ENCODE measurements around the gene PPP1R14D. TPM values are rescaled to one million over a fixed set of nuclear protein-coding genes. Genes with fewer than 3 reads are reported as not detected.
"Not testable (repeated sequence)": the region's sequence is repeated elsewhere in the genome, so short reads cannot be mapped to it uniquely, and the experiment has no call there.

Gene PPP1R14D
- total and polyA plus RNA-seq, 2 of the 8 experiments (the other 6 are each of a cell fraction or from before 2014, with no cell fraction given) = not detected

DNA sequence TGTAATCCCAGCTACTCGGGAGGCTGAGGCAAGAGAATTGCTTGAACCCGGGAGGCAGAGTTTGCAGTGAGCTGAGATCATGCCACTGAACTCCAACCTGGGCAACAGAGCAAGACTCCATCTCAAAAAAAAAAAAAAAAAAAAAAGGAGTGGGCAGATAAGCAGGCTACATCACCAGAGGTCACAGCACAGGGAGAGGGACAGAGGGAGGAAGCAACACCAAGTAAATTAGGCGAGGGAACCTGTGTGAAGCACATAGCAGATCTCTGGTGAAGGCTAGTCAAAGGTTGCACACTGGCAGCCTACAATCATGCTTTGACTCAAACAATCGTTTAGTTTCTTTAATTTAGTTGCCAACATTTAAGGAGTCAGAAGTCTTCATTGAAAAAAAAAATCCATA, 32.6 kb upstream of the PPP1R14D start:
- WGBS, 2 experiments (ENCODE audit: extremely low coverage in 1 of 2, insufficient coverage in 1 of 2, insufficient read length in 1 of 2, insufficient replicate concordance in 2 of 2, low coverage in 1 of 2, low lambda C conversion rate in 2 of 2, missing lambda C conversion rate in 1 of 2) = 91% methylated on average over 4 of the region's 4 CpGs; no CpG with 5 or more reads in 1 of the 2 experiments
- H3K14ac ChIP-seq (ENCODE audit: insufficient read length); H2BK12ac ChIP-seq (ENCODE audit: low read depth, low read length); H4K8ac ChIP-seq (ENCODE audit: extremely low read depth, insufficient read depth, low read length); H3K56ac ChIP-seq (replicated peaks; ENCODE audit: insufficient read length, low read depth, low read length); H2BK15ac ChIP-seq (ENCODE audit: low read length); DNase-seq (ENCODE audit: low read depth in 1 of 2, low spot score in 2 of 2); H2BK120ac ChIP-seq (replicated peaks; ENCODE audit: low read depth, low read length); H3K27me3 ChIP-seq (replicated peaks in 1 of 4; ENCODE audit: control insufficient read depth in 3 of 4, extremely low read depth in 1 of 4, insufficient read depth in 3 of 4, low read length in 3 of 4); H3K23ac ChIP-seq (ENCODE audit: insufficient read length); H2AFZ ChIP-seq (ENCODE audit: low read length); H2BK20ac ChIP-seq (ENCODE audit: low read length); H3K9me3 ChIP-seq (ENCODE audit: insufficient read depth in 2 of 2, low read depth in 1 of 2, low read length in 1 of 2); H4K20me1 ChIP-seq (replicated peaks in 1 of 2; ENCODE audit: control insufficient read depth in 1 of 2, insufficient read depth in 2 of 2, low read length in 2 of 2); H3K79me1 ChIP-seq (ENCODE audit: low read depth, low read length); H3K36me3 ChIP-seq (ENCODE audit: control insufficient read depth in 2 of 4, insufficient read depth in 4 of 4, low read length in 3 of 4); H3K4me3 ChIP-seq (ENCODE audit: extremely low read depth in 1 of 4, insufficient read depth in 2 of 4, low read depth in 3 of 4, low read length in 4 of 4); H3K4me2 ChIP-seq (ENCODE audit: insufficient read depth in 1 of 2, low read depth in 2 of 2, low read length in 2 of 2); H4K91ac ChIP-seq (replicated peaks; ENCODE audit: insufficient read length, low read length); FAIRE-seq; H3K4me1 ChIP-seq (replicated peaks in 1 of 4; ENCODE audit: control insufficient read depth in 3 of 4, insufficient read depth in 4 of 4, low read length in 3 of 4); H3K9ac ChIP-seq (replicated peaks in 1 of 4; ENCODE audit: extremely low read depth in 1 of 4, low read depth in 3 of 4, low read length in 3 of 4); H3K23me2 ChIP-seq (ENCODE audit: low read depth, low read length); H3K27ac ChIP-seq (ENCODE audit: low read depth, low read length); H4K5ac ChIP-seq (ENCODE audit: insufficient read length, low read depth, low read length); H2BK5ac ChIP-seq (ENCODE audit: low read depth, low read length); H2AK5ac ChIP-seq (ENCODE audit: low read depth, low read length); H3K79me2 ChIP-seq (ENCODE audit: control insufficient read depth in 1 of 2, insufficient read depth in 2 of 2, low read length in 2 of 2); H3K4ac ChIP-seq (replicated peaks; ENCODE audit: insufficient read length, low read depth, low read length); H3K18ac ChIP-seq (ENCODE audit: extremely low read depth, low read length): not testable (repeated sequence)
- POLR2A ChIA-PET (ENCODE audit: partially characterized antibody) = interaction anchor here (0.7 to 5.6 kb wide), 6 partner anchors 10 to 139 kb away, joined by 3 to 49 read pairs (median 3); partner anchors contain the start of gene VPS18
- CTCF ChIA-PET (ENCODE audit: partially characterized antibody) = interaction anchor here (0.5 to 8.6 kb wide), 8 partner anchors 13 to 461 kb away, joined by 3 to 208 read pairs (median 4); partner anchors contain the start of genes SPINT1 and VPS18
